Activated naive CD4-positive, alpha-beta T cell treated with anti-CD3 and anti-CD28 coated beads, Interleukin-2, amount 10 ng/mL, durations not matched to agents 7 days and 5 days (primary cell): ENCODE data around the gene PSMA1.

ENCODE experiments used
- CTCF ChIA-PET: fragments of 350-600 bp; sonication (Branson Sonifier 250); formaldehyde crosslinking; loops from one replicate; lab custom pipeline; 2021; ENCODE audit warnings: antibody characterized with exemption; lab: Charles Lee
- DNase-seq: peaks from one replicate; pipeline ENCODE4 v3.0.0-alpha.2; 2020
- H3K27ac Mint-ChIP-seq: one replicate; pipeline ENCODE4 v1.8.0; 2021; ENCODE audit warnings: mild to moderate bottlenecking, moderate library complexity, mixed read lengths
- H3K27me3 Mint-ChIP-seq: one replicate; pipeline ENCODE4 v1.8.0; 2021; ENCODE audit warnings: mild to moderate bottlenecking, mixed read lengths
- H3K36me3 Mint-ChIP-seq: one replicate; pipeline ENCODE4 v1.8.0; 2021; ENCODE audit warnings: mixed read lengths
- H3K4me1 Mint-ChIP-seq: one replicate; pipeline ENCODE4 v1.8.0; 2021; ENCODE audit warnings: mixed read lengths
- H3K4me3 Mint-ChIP-seq: one replicate; pipeline ENCODE4 v1.8.0; 2021; ENCODE audit warnings: mild to moderate bottlenecking, moderate library complexity, mixed read lengths
- H3K9me3 Mint-ChIP-seq: one replicate; pipeline ENCODE4 v1.8.0; 2021; ENCODE audit warnings: mixed read lengths

PSMA1 gene

DNA sequence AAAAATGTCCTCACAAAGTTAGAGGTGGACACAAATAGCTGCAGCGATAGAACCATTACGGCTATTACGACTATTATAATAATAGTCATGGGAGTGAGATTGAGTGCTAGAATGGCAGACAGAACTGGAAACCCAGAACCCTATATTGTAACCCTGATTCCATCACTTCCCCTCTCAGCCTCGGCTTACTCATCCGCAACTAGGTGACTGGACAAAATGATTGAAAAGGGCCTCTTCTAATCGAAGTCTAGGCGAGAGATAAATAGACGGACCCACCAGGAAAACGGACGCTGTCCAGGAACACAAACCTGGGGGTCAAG is 629 bp downstream of the PSMA1 start:
- H3K9me3 Mint-ChIP-seq, result no peaks in the 10 kb centered on the region
- peak overlapping the region; percentile 98 for H3K27ac Mint-ChIP-seq
- peak overlapping the region; percentile 93 for H3K4me3 Mint-ChIP-seq
- peaks cover 36% of the 10 kb centered on the region for H3K36me3 Mint-ChIP-seq
- CTCF ChIA-PET, result interaction anchor here (1.3 to 1.6 kb wide), 3 partner anchors 13 to 125 kb away, joined by 3 to 8 read pairs (median 4); no protein-coding TSS in a partner anchor
- no peak for DNase-seq
- H3K27me3 Mint-ChIP-seq, result no peaks in the 10 kb centered on the region
- peaks cover 32% of the 10 kb centered on the region for H3K4me1 Mint-ChIP-seq

DNA sequence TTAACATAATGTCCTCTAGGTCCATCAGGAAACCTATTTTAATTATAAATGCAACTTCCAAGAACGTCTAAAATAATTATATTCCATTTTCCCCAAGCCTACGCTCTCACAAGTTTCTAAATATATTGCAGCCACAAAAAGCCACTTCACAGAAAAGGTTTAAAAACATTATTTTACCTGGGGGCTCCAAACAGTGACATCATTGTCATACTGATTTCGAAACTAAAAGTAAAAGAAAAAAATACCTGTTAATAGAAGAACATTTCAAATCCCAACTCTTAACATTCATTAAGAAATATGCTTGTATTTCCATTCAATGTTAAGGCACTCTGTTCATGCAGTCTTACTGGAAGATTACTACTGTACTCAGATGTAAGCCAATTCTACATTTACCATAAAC is 1.4 kb downstream of the PSMA1 start:
- Mint-ChIP-seq H3K4me3 (peak overlapping the region; percentile 93), H3K9me3 (no peaks in the 10 kb centered on the region), H3K4me1 (peaks cover 32% of the 10 kb centered on the region), H3K27ac (peak overlapping the region; percentile 98), H3K36me3 (peaks cover 42% of the 10 kb centered on the region), H3K27me3 (no peaks in the 10 kb centered on the region)
- no peak for DNase-seq
- CTCF ChIA-PET, result no interaction called here

DNA sequence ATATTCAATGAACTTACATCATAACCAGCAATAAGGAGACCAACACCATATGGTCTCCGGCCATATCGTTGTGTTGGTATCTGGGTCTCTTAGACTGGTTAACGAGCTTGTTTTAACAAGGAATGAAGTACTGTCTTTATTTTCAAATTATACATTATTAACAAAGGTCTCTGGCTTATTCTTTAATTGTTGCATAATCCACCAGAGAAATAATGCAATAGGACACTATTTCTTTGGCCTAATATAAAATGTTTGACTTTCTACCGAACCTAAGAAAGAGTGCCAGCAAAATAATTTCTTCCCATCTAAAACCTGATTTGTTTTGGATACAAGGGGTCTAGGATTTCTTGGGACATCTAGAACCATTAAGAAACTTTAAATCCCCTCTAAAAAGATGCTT is 6.4 kb downstream of the PSMA1 start:
- H3K36me3 Mint-ChIP-seq, result peaks cover 57% of the 10 kb centered on the region
- CTCF ChIA-PET, result interaction anchor here (1.2 to 1.5 kb wide), 2 partner anchors 213 to 394 kb away, joined by 3 to 4 read pairs; no protein-coding TSS in a partner anchor
- no peaks in the 10 kb centered on the region for H3K27me3 Mint-ChIP-seq

DNA sequence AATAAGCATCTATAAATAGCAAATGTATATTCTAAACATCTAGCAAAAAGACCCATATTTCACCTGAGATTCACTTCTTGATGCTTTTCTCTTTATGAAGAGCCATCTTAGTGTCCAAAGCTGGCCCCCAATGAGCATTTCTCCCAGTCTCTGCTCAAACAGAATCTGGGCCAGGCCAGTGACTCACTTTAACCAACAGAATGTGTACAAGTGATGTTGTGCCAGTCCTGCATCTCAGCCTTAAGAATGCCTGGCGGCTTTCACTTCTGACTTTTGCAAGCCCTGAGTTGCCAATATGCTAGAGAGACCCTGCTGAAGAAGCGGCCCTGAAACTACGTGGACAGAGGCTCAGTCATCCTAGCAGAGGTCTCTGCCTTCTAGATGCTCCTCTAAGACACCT is 13.7 kb downstream of the PSMA1 start:
- no peak for DNase-seq
- Mint-ChIP-seq H3K27me3 (no peaks in the 10 kb centered on the region), H3K9me3 (no peaks in the 10 kb centered on the region), H3K27ac (peak overlapping the region; percentile 62), H3K4me1 (peaks cover 8% of the 10 kb centered on the region), H3K4me3 (no peak overlapping the region), H3K36me3 (peaks cover 67% of the 10 kb centered on the region)
- CTCF ChIA-PET, result no interaction called here

More for the DNA sequence above, 6.4 kb downstream of the PSMA1 start:
- no peak overlapping the region for H3K27ac Mint-ChIP-seq
- H3K4me3 Mint-ChIP-seq, result no peak overlapping the region
- H3K9me3 Mint-ChIP-seq, result no peaks in the 10 kb centered on the region
- H3K4me1 Mint-ChIP-seq, result peaks cover 28% of the 10 kb centered on the region
- DNase-seq, result no peak

DNA sequence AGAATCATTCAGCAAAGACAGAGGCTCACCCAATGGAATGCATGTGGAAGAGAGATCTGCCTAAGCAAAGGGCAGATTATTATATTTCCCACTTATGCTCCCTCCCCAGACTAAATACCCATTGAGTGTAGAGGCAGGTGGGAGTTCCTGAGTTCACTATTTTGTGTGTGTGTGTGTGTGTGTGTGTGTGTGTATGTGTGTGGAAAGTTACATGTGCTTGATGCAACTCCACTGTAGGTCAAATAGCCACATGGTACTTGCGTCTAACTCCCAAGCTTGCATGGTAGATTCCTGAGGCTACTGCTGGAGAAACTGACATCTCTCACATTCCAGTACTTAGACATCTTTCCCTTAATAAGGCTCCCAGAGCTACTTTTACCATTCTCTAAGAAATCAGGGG is 17.2 kb downstream of the PSMA1 start:
- Mint-ChIP-seq H3K4me3 (no peak overlapping the region), H3K4me1 (peaks cover 27% of the 10 kb centered on the region), H3K27me3 (peaks cover 3% of the 10 kb centered on the region), H3K9me3 (no peaks in the 10 kb centered on the region), H3K27ac (no peak overlapping the region), H3K36me3 (peaks cover 54% of the 10 kb centered on the region)
- CTCF ChIA-PET, result no interaction called here
- DNase-seq, result no peak

DNA sequence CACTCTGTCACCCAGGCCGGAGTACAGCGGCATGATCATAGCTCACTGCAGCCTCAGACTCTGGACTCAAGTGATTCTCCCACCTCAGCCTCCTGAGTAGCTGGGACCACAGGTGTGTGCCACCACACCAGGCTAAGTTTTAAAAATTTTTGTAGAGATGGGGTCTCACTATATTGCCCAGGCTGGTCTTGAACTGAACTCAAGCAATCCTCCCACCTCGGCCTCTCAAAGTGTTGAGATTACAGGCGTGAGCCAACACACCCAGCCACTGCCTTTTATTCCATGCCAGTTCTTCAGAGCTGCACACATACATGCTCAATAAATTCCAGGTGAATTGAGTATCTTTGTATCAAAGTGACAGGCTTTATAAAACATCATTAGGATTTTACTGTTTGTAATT is 18.1 kb downstream of the PSMA1 start:
- peaks cover 55% of the 10 kb centered on the region for H3K36me3 Mint-ChIP-seq
- H3K27ac Mint-ChIP-seq, result no peak overlapping the region

DNA sequence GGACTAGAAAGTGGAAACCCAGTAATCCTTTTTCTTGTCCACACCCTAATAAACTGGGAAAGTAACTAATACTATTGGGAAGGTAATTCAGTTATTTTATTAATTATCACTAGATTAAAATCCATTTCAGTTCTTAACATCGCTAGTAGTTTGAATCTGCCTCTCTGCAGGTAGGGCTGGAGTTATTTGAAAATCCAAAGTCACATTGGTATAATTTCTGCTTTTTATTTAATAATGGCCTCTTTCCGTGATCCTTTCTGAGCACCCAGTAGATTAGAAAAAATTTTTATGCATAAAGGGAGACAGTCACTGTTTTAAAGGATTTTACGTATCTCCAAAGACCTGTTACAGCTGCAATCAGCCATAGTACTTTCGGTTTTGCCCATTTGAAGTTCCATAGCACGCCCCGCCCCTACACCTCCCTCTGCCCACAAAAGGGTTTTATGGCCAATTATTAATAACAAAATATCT is 20.0 kb downstream of the PSMA1 start:
- Mint-ChIP-seq H3K4me1 (peaks cover 47% of the 10 kb centered on the region), H3K27ac (peak overlapping the region; percentile 97), H3K27me3 (peaks cover 3% of the 10 kb centered on the region), H3K36me3 (peaks cover 50% of the 10 kb centered on the region), H3K9me3 (peaks cover 2% of the 10 kb centered on the region), H3K4me3 (peak overlapping the region; percentile 99)
- DNase-seq, result peak; percentile 77
- CTCF ChIA-PET, result interaction anchor here (0.8 kb wide), 1 partner anchor 408 kb away, joined by 3 read pairs; no protein-coding TSS in a partner anchor

More for the DNA sequence above, 18.1 kb downstream of the PSMA1 start:
- peaks cover 2% of the 10 kb centered on the region for H3K9me3 Mint-ChIP-seq
- H3K4me1 Mint-ChIP-seq, result peaks cover 37% of the 10 kb centered on the region
- H3K4me3 Mint-ChIP-seq, result no peak overlapping the region
- no peak for DNase-seq
- CTCF ChIA-PET, result interaction anchor here (0.8 kb wide), 1 partner anchor 44 kb away, joined by 3 read pairs; no protein-coding TSS in a partner anchor
- H3K27me3 Mint-ChIP-seq, result peaks cover 3% of the 10 kb centered on the region

DNA sequence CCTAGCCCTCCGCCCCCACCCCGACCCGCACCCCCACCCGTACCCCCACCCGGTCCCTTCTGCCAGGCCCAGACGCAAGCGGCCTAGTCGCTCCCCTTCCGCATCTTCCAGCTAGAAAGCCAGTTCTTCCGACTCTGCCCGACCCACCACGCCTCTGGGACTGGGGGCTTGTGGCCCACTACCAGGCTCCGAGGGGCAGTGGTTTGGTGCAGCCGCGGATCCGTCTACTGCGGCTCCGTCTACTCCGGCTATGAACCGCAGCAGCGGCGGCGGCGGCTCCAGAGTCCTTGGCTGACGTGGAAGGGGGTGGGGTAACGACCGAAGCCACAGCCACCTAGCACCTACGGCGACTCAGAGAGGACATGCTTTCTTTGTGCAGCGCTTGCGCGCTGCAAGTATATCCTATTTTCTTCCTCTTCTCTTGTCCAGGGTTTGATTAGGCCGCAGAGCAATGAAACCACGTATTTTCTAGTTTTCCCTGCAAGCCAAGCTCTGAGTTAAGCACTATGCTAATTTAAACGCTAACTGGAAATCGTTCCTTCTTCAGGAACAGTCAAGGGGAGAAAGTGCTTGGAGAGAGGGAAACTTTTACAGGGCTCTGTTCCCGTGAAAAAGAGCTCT is 20.5 kb downstream of the PSMA1 start, which contains the start of gene COPB1:
COPB1 (minus strand) TSS at position 252 of the 621 bp plus-strand sequence. CDS start 883 bp downstream, outside the sequence.
- H3K27me3 Mint-ChIP-seq, result peaks cover 3% of the 10 kb centered on the region
- CTCF ChIA-PET, result interaction anchor here (0.8 kb wide), 1 partner anchor 409 kb away, joined by 3 read pairs; no protein-coding TSS in a partner anchor
- DNase-seq, result peak; percentile 95
- H3K4me1 Mint-ChIP-seq, result peaks cover 52% of the 10 kb centered on the region
- H3K36me3 Mint-ChIP-seq, result peaks cover 52% of the 10 kb centered on the region
- H3K27ac Mint-ChIP-seq, result peak within 1 kb of the TSS; percentile 97
- peaks cover 2% of the 10 kb centered on the region for H3K9me3 Mint-ChIP-seq
- H3K4me3 Mint-ChIP-seq, result peak within 1 kb of the TSS; percentile 99

DNA sequence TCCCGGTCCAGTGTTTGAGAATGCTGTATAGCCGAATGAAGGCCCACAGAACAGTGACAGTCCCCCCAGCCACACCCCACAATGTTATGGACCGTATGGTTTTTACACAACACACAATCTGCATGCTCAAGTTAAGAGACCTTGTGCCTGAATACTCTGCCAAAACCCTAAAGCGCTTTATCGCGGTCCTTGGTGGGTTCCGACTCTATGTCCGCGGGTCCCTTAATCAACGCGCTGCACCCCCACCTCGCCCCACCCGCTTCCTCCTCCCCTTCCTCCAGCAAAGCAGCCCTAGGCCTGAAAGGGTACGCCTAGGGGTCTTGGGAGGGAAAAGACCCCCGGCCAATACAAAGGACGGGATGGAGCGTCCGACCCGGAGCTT is 21.0 kb downstream of the PSMA1 start:
- Mint-ChIP-seq H3K27me3 (peaks cover 3% of the 10 kb centered on the region), H3K4me3 (peak overlapping the region; percentile 99), H3K27ac (peak overlapping the region; percentile 97), H3K9me3 (peaks cover 2% of the 10 kb centered on the region), H3K36me3 (peaks cover 51% of the 10 kb centered on the region), H3K4me1 (peaks cover 52% of the 10 kb centered on the region)
- CTCF ChIA-PET, result no interaction called here
- peak; percentile 64 for DNase-seq

DNA sequence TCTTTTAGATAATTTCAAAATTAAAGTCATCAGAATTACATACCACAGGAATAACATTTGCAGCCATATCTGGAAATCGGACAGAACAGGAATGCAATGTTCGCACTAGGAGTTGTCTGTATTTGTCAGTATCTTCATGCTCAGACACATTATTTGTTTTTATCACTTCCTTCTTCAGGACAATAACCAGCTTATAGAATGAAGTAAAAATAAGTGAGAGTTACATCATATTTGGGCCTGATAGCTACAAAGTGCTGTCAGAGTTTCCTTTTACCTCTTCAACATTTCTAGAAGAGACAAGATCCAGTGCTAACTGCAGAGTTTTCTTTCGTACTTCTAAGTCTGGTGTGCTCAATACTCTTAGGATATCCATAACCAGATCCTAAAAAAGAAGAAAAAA is 39.5 kb downstream of the PSMA1 start:
- H3K27me3 Mint-ChIP-seq, result no peaks in the 10 kb centered on the region
- H3K9me3 Mint-ChIP-seq, result no peaks in the 10 kb centered on the region
- H3K4me3 Mint-ChIP-seq, result no peak overlapping the region
- no peak overlapping the region for H3K27ac Mint-ChIP-seq
- H3K36me3 Mint-ChIP-seq, result peaks cover 45% of the 10 kb centered on the region
- H3K4me1 Mint-ChIP-seq, result peaks cover 7% of the 10 kb centered on the region
- CTCF ChIA-PET, result interaction anchor here (0.5 to 1.7 kb wide), 4 partner anchors 9 to 428 kb away, joined by 3 to 4 read pairs (median 3); no protein-coding TSS in a partner anchor
- DNase-seq, result no peak

DNA sequence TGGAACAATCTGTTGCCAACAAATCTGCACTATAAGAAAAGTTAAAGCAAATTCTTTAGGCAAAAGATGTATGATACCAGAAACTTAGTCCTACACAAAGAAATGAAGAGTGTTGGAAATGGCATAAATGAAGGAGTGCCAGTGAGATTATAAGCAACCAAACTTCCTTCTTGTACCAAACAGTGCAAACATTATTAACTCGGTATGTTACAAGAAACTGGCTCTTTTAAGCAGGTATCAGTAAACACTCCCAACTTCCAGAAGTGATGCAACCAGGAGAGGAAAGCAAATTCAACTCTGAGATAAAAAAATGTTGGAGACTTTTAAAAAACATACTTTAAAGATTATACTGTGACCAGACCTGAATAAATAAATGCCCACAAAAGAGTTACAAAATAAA is 49.1 kb downstream of the PSMA1 start:
- Mint-ChIP-seq H3K36me3 (peaks cover 79% of the 10 kb centered on the region), H3K27ac (no peak overlapping the region), H3K4me1 (peaks cover 13% of the 10 kb centered on the region), H3K4me3 (no peak overlapping the region), H3K27me3 (no peaks in the 10 kb centered on the region), H3K9me3 (peaks cover 3% of the 10 kb centered on the region)
- no peak for DNase-seq
- CTCF ChIA-PET, result no interaction called here

DNA sequence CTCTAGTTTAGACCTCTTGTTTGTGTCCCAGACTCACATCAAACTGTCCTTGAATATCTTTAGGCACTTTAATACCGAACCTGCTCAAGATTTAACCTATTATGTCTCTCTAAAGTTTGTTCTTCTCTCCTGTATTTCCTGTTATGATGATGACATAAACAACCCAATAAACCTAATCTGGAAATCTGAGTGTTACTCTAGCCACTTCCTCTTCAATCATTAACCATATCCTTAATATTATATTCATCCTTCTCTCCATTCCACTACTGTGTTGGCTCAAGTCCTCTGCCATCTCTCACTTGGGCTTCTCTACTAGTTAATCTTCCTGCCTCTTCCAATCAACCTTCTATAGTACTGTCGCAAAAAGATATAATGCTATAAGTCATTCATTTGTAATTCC is 56.6 kb downstream of the PSMA1 start:
- Mint-ChIP-seq H3K9me3 (no peaks in the 10 kb centered on the region), H3K4me3 (no peak overlapping the region), H3K27me3 (no peaks in the 10 kb centered on the region), H3K4me1 (no peaks in the 10 kb centered on the region), H3K27ac (no peak overlapping the region), H3K36me3 (peaks cover 47% of the 10 kb centered on the region)
- no peak for DNase-seq
- CTCF ChIA-PET, result interaction anchor here (0.7 to 2.4 kb wide), 3 partner anchors 9 to 560 kb away, joined by 4 to 10 read pairs (median 7); no protein-coding TSS in a partner anchor

DNA sequence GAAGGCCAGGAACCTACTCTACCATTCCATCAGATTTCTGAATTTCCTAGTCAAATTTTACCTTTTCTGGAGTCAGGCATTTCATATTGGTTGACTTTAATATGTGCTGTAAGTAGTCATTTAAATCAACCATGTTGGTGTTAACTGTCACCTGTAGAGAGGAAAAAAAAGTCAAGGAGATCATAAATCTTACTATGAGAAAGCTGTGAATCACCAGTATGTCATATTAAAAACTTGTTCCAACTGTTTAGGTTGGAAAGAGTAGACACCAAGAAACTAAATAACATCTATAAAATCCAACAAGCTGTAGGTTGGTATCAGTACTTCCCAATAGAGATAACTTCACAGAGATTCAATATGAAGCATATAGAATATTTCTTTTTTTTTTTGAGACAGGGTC is 60.0 kb downstream of the PSMA1 start:
- H3K27ac Mint-ChIP-seq, result no peak overlapping the region
- DNase-seq, result no peak
- CTCF ChIA-PET, result interaction anchor here (0.5 to 1.6 kb wide), 3 partner anchors 99 to 608 kb away, joined by 3 to 5 read pairs (median 4); no protein-coding TSS in a partner anchor
- H3K4me1 Mint-ChIP-seq, result no peaks in the 10 kb centered on the region
- H3K36me3 Mint-ChIP-seq, result peaks cover 34% of the 10 kb centered on the region
- H3K4me3 Mint-ChIP-seq, result no peak overlapping the region
- H3K9me3 Mint-ChIP-seq, result no peaks in the 10 kb centered on the region
- no peaks in the 10 kb centered on the region for H3K27me3 Mint-ChIP-seq

DNA sequence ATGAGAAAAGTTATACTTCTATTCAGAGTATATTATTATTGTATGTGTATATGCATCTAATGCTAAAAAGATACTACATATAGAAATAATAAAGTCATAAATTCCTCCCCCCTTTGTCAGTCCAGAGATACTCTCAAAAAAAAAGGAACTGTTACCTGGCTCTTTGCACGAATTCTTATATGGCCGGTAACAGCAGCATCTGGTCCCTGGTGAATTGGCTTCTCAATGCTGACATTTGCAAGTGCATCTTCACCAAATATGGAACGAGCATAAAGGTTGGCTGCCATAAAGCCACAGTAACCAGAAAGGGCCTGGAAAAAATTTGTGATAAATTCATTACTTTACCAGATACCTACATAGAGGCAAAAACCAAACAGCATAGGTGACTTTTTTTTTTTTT is 61.8 kb downstream of the PSMA1 start:
- H3K27ac Mint-ChIP-seq, result no peak overlapping the region
- H3K36me3 Mint-ChIP-seq, result peaks cover 37% of the 10 kb centered on the region
- no peaks in the 10 kb centered on the region for H3K27me3 Mint-ChIP-seq
- CTCF ChIA-PET, result no interaction called here
- H3K9me3 Mint-ChIP-seq, result no peaks in the 10 kb centered on the region
- DNase-seq, result no peak
- H3K4me1 Mint-ChIP-seq, result peaks cover 2% of the 10 kb centered on the region
- no peak overlapping the region for H3K4me3 Mint-ChIP-seq
